ENCODE data around the gene TRIM22. TPM values are rescaled to one million over a fixed set of nuclear protein-coding genes. Genes with fewer than 3 reads are reported as not detected.
A peak's percentile ranks its signal among the peaks of the same experiment; 100 is the strongest.

TRIM22 gene
- not detected in 2 replicates for total RNA-seq (2014; rRNA removed)
- Bru-seq, nascent RNA, result percentile 30 among the genes with signal in this experiment
- BruChase-seq, experiment 1, labeled RNA remaining after a 6-hour chase, result percentile 41 among the genes with signal in this experiment
- percentile 50 among the genes with signal in this experiment for BruChase-seq, experiment 2, labeled RNA remaining after a 2-hour chase
- long read RNA-seq, transcript TRIM22-201 (8 exons, 2,989 nt), result major isoform, 10 of 21 reads
- long read RNA-seq, partial matches to known transcripts, result 3 of 21 reads
- long read RNA-seq, other reads (novel, unspliced or antisense), result 8 of 21 reads

- Histone ChIP-seq H2AFZ (ENCODE audit: low read length) (no peak within 1 kb of the TSS), H3K4me1 (ENCODE audit: insufficient read depth, low read length) (peaks cover 4% of the 10 kb centered on the region; the same call in 1 of the 2 replicates), H3K36me3 (ENCODE audit: low read depth, low read length) (no peaks in the 10 kb centered on the region), H3K9me3 (ENCODE audit: low read length) (no peaks in the 10 kb centered on the region), H4K20me1 (ENCODE audit: low read length) (no peaks in the 10 kb centered on the region), H3K9ac (ENCODE audit: low read length) (no peak within 1 kb of the TSS), H3K4me3 (ENCODE audit: low read length) (no peak within 1 kb of the TSS), H3K27ac (ENCODE audit: low read length) (no peak within 1 kb of the TSS), H3K79me2 (ENCODE audit: low read length) (no peaks in the 10 kb centered on the region), H3F3A (ENCODE audit: low read length, unreplicated experiment) (no peaks in the 10 kb centered on the region), H3K27me3 (ENCODE audit: low read length) (no peaks in the 10 kb centered on the region; the same call in 1 of the 2 replicates), H3K9me2 (replicated peaks; ENCODE audit: low read length) (no peaks in the 10 kb centered on the region), H3K4me2 (ENCODE audit: low read length) (no peak within 1 kb of the TSS)
- ATAC-seq, result no peak
- no TSS peak for BruUV-seq (replicated peaks)
- CTCF ChIA-PET, result interaction anchor here (0.6 kb wide), 1 partner anchor 884 kb away, joined by 14 read pairs; no protein-coding TSS in a partner anchor
- no peak for DNase-seq
- POLR2A ChIA-PET (ENCODE audit: unreplicated experiment), result no interaction called here
- intact Hi-C loops (cut with micrococcal nuclease), result no loop called here
- TF ChIP-seq EZH2phosphoT487 (IDR thresholded peaks at IDR 0.05; ENCODE audit: borderline replicate concordance, low read length) (no peak), CTCF (conservative IDR thresholded peaks at IDR 0.05; ENCODE audit: low read depth, low read length) (no peak), EZH2 (IDR thresholded peaks at IDR 0.05; ENCODE audit: low read length, unreplicated experiment) (no peak)
Measured at GRCh38 chr11:5689551-5689983, at the start of gene TRIM22. Gene TRIM22 (plus strand): TSS chr11:5689790. CDS start chr11:5696233, 6,443 bp downstream.

GRCh38 chr11:5639953-5640352, 49.6 kb upstream of the TRIM22 start:
- ChIA-PET POLR2A (ENCODE audit: unreplicated experiment) (no interaction called here), CTCF (interaction anchor here (0.7 kb wide), 1 partner anchor 90 kb away, joined by 8 read pairs; no protein-coding TSS in a partner anchor)
- no peaks in the 10 kb centered on the region for H3K9me2 ChIP-seq (replicated peaks; ENCODE audit: low read length)
- ATAC-seq (peak; percentile 98), DNase-seq (peak; percentile 70)
- BruUV-seq (replicated peaks), result no TSS peak
- H3K4me1 ChIP-seq (ENCODE audit: insufficient read depth, low read length), result no peaks in the 10 kb centered on the region
- no peak for TF ChIP-seq CTCF (conservative IDR thresholded peaks at IDR 0.05; ENCODE audit: low read depth, low read length)
- no peak for TF ChIP-seq EZH2phosphoT487 (IDR thresholded peaks at IDR 0.05; ENCODE audit: borderline replicate concordance, low read length)
- TF ChIP-seq EZH2 (IDR thresholded peaks at IDR 0.05; ENCODE audit: low read length, unreplicated experiment), result no peak
- no peaks in the 10 kb centered on the region for H3K36me3 ChIP-seq (ENCODE audit: low read depth, low read length)
- no peak overlapping the region for H2AFZ ChIP-seq (ENCODE audit: low read length)
- intact Hi-C loops (cut with micrococcal nuclease), result loop anchor here (1.0 kb wide), 1 partner anchor 19 kb away; no protein-coding TSS in a partner anchor
- H4K20me1 ChIP-seq (ENCODE audit: low read length), result no peaks in the 10 kb centered on the region
- H3K4me3 ChIP-seq (ENCODE audit: low read length), result no peak overlapping the region
- peaks cover 5% of the 10 kb centered on the region for H3F3A ChIP-seq (ENCODE audit: low read length, unreplicated experiment)
- no peak overlapping the region for H3K9ac ChIP-seq (ENCODE audit: low read length)
- no peaks in the 10 kb centered on the region for H3K79me2 ChIP-seq (ENCODE audit: low read length)
- H3K9me3 ChIP-seq (ENCODE audit: low read length), result no peaks in the 10 kb centered on the region
- peak overlapping the region; percentile 25; the same call in 1 of the 2 replicates for H3K27ac ChIP-seq (ENCODE audit: low read length)
- H3K4me2 ChIP-seq (ENCODE audit: low read length), result peak overlapping the region; percentile 14; the same call in 1 of the 2 replicates
- no peaks in the 10 kb centered on the region for H3K27me3 ChIP-seq (ENCODE audit: low read length)

GRCh38 chr11:5643585-5643984, 46.0 kb upstream of the TRIM22 start:
- Histone ChIP-seq H3K9ac (ENCODE audit: low read length) (no peak overlapping the region), H3K4me3 (ENCODE audit: low read length) (no peak overlapping the region), H2AFZ (ENCODE audit: low read length) (no peak overlapping the region), H3K9me2 (replicated peaks; ENCODE audit: low read length) (no peaks in the 10 kb centered on the region), H3K36me3 (ENCODE audit: low read depth, low read length) (no peaks in the 10 kb centered on the region), H3K9me3 (ENCODE audit: low read length) (no peaks in the 10 kb centered on the region), H3F3A (ENCODE audit: low read length, unreplicated experiment) (peaks cover 5% of the 10 kb centered on the region), H3K4me2 (ENCODE audit: low read length) (no peak overlapping the region), H3K79me2 (ENCODE audit: low read length) (no peaks in the 10 kb centered on the region), H3K4me1 (ENCODE audit: insufficient read depth, low read length) (no peaks in the 10 kb centered on the region), H3K27ac (ENCODE audit: low read length) (no peak overlapping the region), H4K20me1 (ENCODE audit: low read length) (no peaks in the 10 kb centered on the region), H3K27me3 (ENCODE audit: low read length) (no peaks in the 10 kb centered on the region)
- DNase-seq, result no peak
- ATAC-seq, result no peak
- no TSS peak for BruUV-seq (replicated peaks)
- TF ChIP-seq EZH2 (IDR thresholded peaks at IDR 0.05; ENCODE audit: low read length, unreplicated experiment), result no peak
- no peak for TF ChIP-seq CTCF (conservative IDR thresholded peaks at IDR 0.05; ENCODE audit: low read depth, low read length)
- TF ChIP-seq EZH2phosphoT487 (IDR thresholded peaks at IDR 0.05; ENCODE audit: borderline replicate concordance, low read length), result no peak
- ChIA-PET CTCF (no interaction called here), POLR2A (ENCODE audit: unreplicated experiment) (no interaction called here)
- intact Hi-C loops (cut with micrococcal nuclease), result no loop called here

All from PC-3 (cell line).